LNCAP (cell line): ENCODE data around the gene NLGN1.

ENCODE experiments used
- TF ChIP-seq, protein P1 (sequence below): fragments of 450-650 bp; IDR thresholded peaks from 2 replicates; pipeline ENCODE4 v1.5.1; 2017; ENCODE audit warnings: mild to moderate bottlenecking

The NLGN1 gene

DNA sequence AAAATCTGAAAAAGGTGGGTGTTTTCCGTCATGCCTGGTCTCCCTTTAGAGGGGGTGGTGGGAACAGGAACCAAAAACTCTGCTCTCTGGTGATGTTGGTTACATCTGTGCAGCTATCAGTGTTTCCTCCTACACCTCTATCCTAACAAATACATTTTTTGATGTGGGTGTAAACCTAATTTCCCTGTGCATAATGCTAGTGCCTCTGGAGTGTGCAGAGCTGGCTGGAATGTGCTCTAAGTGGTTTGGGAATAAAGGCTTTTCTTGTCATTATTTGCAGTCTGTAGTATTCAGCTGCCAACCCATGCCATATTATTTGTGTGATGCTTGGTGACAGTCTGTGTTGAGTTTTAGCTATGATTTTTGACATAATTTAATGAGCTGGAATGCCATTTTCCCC lies 547.6 kb downstream of the NLGN1 start:
- TF ChIP-seq, protein P1, sequence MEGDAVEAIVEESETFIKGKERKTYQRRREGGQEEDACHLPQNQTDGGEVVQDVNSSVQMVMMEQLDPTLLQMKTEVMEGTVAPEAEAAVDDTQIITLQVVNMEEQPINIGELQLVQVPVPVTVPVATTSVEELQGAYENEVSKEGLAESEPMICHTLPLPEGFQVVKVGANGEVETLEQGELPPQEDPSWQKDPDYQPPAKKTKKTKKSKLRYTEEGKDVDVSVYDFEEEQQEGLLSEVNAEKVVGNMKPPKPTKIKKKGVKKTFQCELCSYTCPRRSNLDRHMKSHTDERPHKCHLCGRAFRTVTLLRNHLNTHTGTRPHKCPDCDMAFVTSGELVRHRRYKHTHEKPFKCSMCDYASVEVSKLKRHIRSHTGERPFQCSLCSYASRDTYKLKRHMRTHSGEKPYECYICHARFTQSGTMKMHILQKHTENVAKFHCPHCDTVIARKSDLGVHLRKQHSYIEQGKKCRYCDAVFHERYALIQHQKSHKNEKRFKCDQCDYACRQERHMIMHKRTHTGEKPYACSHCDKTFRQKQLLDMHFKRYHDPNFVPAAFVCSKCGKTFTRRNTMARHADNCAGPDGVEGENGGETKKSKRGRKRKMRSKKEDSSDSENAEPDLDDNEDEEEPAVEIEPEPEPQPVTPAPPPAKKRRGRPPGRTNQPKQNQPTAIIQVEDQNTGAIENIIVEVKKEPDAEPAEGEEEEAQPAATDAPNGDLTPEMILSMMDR = no peak

DNA sequence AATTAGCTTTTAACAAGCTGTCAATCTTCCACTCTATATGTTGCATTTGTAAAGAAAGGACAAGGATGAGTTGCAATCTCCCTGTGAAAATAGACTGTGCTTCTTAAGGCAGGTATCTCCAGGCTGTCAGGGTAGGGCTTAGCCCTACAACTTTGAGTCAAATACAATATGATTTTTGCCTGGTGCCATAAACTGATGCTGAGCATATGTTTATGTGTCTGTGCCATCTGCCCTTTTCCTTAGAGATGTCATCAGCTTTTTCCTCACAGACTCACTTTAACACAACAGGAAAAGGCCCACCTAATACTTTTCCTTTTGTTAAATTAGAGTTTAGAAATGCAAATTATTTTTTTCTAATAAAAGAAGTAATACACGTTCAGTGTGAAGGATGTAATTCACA lies 548.3 kb downstream of the NLGN1 start:
- TF ChIP-seq, protein P1 = no peak

DNA sequence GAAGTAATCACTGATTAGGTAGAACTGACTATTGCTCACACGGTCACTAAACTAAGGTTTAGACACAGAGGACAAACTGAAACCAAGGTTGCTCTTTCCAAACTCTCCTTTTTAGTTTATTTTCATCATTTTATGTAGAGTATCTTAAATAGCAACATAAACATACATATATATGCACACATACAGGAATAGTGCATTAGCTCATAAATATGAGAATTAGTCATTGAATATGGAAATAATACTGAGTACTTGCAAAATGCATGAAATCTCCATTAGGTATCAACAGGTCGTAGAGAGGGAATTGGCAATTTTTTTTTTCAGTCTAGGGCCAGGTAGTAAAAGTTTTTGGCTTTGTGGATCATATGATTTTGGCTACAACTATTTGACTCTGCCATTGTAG lies 557.1 kb downstream of the NLGN1 start:
- TF ChIP-seq, protein P1 = no peak

DNA sequence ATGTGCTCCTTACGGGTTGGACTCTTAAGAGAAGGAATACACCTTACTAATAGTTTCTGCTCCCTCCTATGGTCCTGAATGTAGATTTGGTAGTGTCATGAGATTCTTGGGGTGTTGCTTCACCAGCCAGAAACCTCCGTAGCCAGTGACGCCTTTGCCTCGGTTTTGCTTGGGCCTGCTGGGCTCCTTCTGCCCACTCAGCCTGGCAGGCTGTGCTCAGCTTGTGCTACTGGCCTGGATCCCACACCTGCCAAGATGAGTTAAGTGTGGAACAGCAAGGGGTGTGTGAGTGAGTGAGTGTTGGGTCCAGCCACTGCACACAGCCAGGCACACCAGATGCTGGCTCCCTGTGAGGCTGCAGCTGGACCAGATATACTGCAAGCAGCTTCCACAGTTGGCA lies 560.1 kb downstream of the NLGN1 start:
- TF ChIP-seq, protein P1 = no peak

DNA sequence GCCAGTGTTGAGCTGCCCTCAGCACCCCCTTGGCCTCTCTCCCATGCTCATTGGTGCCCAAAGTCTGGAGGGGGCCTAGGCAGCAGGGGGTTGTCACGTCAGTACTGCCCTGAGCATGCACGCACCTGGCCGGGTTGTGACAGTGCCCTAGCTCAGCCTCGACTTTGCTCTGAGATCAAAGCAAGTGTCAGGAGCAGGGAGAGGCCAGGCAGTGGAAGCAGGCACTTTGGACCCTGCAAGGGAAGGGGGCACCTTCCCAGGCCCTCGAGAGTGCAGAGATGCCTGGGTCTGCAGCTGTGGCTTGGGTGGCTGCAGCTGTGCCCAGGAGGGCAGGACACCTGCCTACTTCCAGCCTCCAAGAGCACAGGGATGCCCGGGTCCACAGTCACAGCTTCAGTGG lies 561.3 kb downstream of the NLGN1 start:
- TF ChIP-seq, protein P1 = no peak

DNA sequence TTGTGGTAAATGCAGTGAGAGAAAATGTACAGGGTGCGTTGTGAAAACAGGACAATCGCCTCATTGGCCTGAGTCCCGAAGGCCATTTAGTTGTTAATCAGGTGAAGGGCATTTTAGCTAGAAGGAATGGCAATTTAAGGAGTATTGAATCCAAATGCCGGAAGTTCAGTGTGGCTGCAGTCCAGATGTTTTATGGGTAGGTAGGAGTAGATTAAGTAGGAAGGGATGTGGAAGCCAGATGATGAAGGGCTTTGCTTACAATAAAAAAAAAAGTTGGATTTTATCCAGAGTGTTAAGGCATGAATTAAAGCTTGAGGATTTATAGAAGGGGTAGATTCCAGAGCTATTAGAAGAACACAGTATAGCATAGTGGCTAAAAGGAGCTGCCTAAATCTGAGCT lies 572.7 kb downstream of the NLGN1 start:
- TF ChIP-seq, protein P1 = no peak

DNA sequence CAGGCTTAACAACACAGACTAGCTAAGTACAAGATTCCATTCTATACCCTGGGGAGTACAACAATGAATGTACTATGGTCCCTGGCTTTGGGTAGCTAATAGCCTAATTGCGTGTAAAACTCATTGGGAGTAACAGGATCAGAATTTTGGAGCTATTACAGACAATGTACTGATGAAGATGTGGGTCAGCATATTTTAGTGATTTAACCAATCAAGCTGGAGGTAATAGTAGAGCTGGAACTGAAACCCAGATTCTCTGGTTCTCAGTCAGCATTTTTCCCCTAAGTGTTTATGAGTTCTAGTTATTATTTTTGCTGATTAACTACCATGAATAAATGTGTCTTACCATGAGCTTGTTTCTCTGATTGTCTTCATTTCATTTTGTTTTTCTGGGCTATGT lies 578.7 kb downstream of the NLGN1 start:
- TF ChIP-seq, protein P1 = no peak

DNA sequence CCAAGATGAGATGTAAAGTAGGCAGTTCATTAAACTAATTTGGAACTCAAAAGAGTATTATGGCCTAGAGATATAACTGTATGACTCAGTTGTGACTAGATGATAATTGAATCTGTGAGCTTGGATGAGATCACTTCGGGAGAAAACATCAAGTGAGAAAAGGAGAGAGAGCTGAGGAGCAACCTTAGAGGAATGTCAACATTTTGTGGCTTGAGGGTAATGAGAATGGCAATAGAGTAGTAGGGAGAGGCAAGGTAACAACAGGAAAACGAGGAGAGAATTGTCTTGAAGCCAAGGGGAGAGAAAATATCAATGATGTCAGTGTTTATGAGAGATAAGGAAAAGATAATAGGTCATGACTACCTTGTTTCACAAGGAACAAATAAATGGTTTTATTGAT lies 580.2 kb downstream of the NLGN1 start:
- TF ChIP-seq, protein P1 = no peak
